GM12878 (cell line): ENCODE data around the gene FOXD1. TPM values are rescaled to one million over a fixed set of nuclear protein-coding genes. Genes with fewer than 3 reads are reported as not detected.

Experiments used
- ATAC-seq: fragments of 200-7000 bp; cut with Tn5 transposase; 3 replicates; pipeline ENCODE4 v1.9.1; 2020; ENCODE audit warnings: mild to moderate bottlenecking, moderate library complexity
- BruUV-seq: library from RNA; stranded (reverse); fragments of 400-500 nt; replicated peaks from 2 replicates; lab custom pipeline; 2021; lab: Mats Ljungman, UMichigan
- CTCF ChIA-PET: fragments of 300-600 bp; sonication (Branson Sonifier 250); formaldehyde crosslinking; extraction: SDS; loops from one replicate; lab custom pipeline; 2021; ENCODE audit warnings: inconsistent platforms; lab: Yijun Ruan, JAX
- POLR2A ChIA-PET: fragments of 350-600 bp; formaldehyde crosslinking; extraction: SDS; loops from one replicate; lab custom pipeline; 2021; ENCODE audit warnings: inconsistent platforms; lab: Charles Lee
- RAD21 ChIA-PET: fragments of 300-600 bp; sonication (Branson Sonifier 250); formaldehyde crosslinking; loops from one replicate; lab custom pipeline; 2023; ENCODE audit warnings: antibody characterized with exemption; ENCODE audit not compliant: unreplicated experiment; lab: Charles Lee
- SMC1A ChIA-PET: fragments of 300-600 bp; sonication (Branson Sonifier 250); formaldehyde crosslinking; loops from one replicate; lab custom pipeline; 2023; ENCODE audit not compliant: unreplicated experiment, uncharacterized antibody; lab: Charles Lee
- DNase-seq: peaks from one replicate; pipeline ENCODE4 v3.0.0-alpha.2; 2011; ENCODE audit warnings: low read depth, low spot score
- FAIRE-seq: peaks from 3 replicates; lab custom pipeline; 2011; peaks lifted over from hg19 to GRCh38; lab: Jason Lieb, UNC
- H2AFZ ChIP-seq: 2 replicates; pipeline ENCODE4 v1.6.0; 2011; ENCODE audit warnings: low read depth, low read length, control low read depth; ENCODE audit not compliant: control insufficient read depth
- H3K27ac ChIP-seq: 2 replicates; pipeline ENCODE4 v1.5.1; 2011; ENCODE audit warnings: control low read depth; ENCODE audit not compliant: control insufficient read depth, insufficient read depth
- H3K27me3 ChIP-seq, 2 experiments: replicated peaks in 1 of 2; 2 replicates each; pipeline versions ENCODE4 v1.6.0 to v1.6.1; 2011; ENCODE audit warnings: low read length in 1 of 2; ENCODE audit not compliant: control insufficient read depth in 2 of 2, insufficient read depth in 2 of 2
- H3K36me3 ChIP-seq, 2 experiments: 2 replicates each; pipeline ENCODE4 v1.5.1; 2011; ENCODE audit warnings: low read length in 1 of 2; ENCODE audit not compliant: control insufficient read depth in 2 of 2, insufficient read depth in 2 of 2
- H3K4me1 ChIP-seq: 2 replicates; pipeline ENCODE4 v1.6.1; 2011; ENCODE audit warnings: mild to moderate bottlenecking, low read length, moderate library complexity, mixed read lengths; ENCODE audit not compliant: control insufficient read depth, insufficient read depth
- H3K4me2 ChIP-seq: 2 replicates; pipeline ENCODE4 v1.6.0; 2011; ENCODE audit warnings: control low read depth; ENCODE audit not compliant: control insufficient read depth, insufficient read depth
- H3K4me3 ChIP-seq: fragments of 200-600 bp; sonication (generic); 2 replicates; pipeline ENCODE4 v1.5.1; 2016
- H3K79me2 ChIP-seq: 2 replicates; pipeline ENCODE4 v1.6.0; 2011; ENCODE audit warnings: low read length; ENCODE audit not compliant: control insufficient read depth, insufficient read depth
- H3K9ac ChIP-seq: 2 replicates; pipeline ENCODE4 v1.8.0; 2011; ENCODE audit warnings: low read length, control low read depth, mixed read lengths; ENCODE audit not compliant: control insufficient read depth, insufficient read depth
- H3K9me3 ChIP-seq: replicated peaks from 3 replicates; pipeline ENCODE4 v1.5.1; 2011; ENCODE audit warnings: mild to moderate bottlenecking, low read length; ENCODE audit not compliant: control insufficient read depth, insufficient read depth
- H4K20me1 ChIP-seq: 2 replicates; pipeline ENCODE4 v1.6.0; 2011; ENCODE audit not compliant: control insufficient read depth, insufficient read depth
- ASH2L ChIP-seq: fragments of 300-600, 200-600 bp; sonication (generic); IDR thresholded peaks from 2 replicates; pipeline ENCODE4 v1.6.1; 2017; ENCODE audit warnings: low read depth, mild to moderate bottlenecking, borderline replicate concordance
- BHLHE40 ChIP-seq, 2 experiments: fragments of 450-650 bp in 1 of 2; IDR thresholded peaks; 2 replicates each; pipeline ENCODE4 v1.6.1; 2011 to 2017; ENCODE audit warnings: low read depth in 2 of 2, borderline replicate concordance in 1 of 2, improper control_type of control experiment in 1 of 2, low read length in 1 of 2, mild to moderate bottlenecking in 1 of 2
- GATAD2B ChIP-seq: fragments of 450-650 bp; conservative IDR thresholded peaks from 2 replicates; pipeline ENCODE4 v1.6.1; 2017; ENCODE audit warnings: low read depth, mild to moderate bottlenecking, moderate library complexity
- IKZF1 ChIP-seq: fragments of 450-650 bp; conservative IDR thresholded peaks from 2 replicates; pipeline ENCODE4 v1.6.1; 2017; ENCODE audit warnings: antibody characterized with exemption, mild to moderate bottlenecking
- MYB ChIP-seq: fragments of 150-350 bp; IDR thresholded peaks from 2 replicates; pipeline ENCODE4 v1.6.1; 2014; ENCODE audit warnings: mild to moderate bottlenecking, low read depth, low read length, borderline replicate concordance
- RAD21 ChIP-seq: IDR thresholded peaks from 2 replicates; pipeline ENCODE4 v1.6.1; 2011; ENCODE audit warnings: mild to moderate bottlenecking, low read depth, low read length, moderate library complexity; ENCODE audit not compliant: insufficient read depth
- SMC3 ChIP-seq: IDR thresholded peaks from 2 replicates; pipeline ENCODE4 v1.6.1; 2011; ENCODE audit warnings: low read length, improper control_type of control experiment, borderline replicate concordance
- ZSCAN29 ChIP-seq: fragments of 450-650 bp; IDR thresholded peaks from 2 replicates; pipeline ENCODE4 v1.6.1; 2017; ENCODE audit warnings: mild to moderate bottlenecking, moderate library complexity
- WGBS: methylation state at CpG from one replicate; pipeline ENCODE4 v1.1.6; 2016; ENCODE audit warnings: low lambda C conversion rate; ENCODE audit not compliant: insufficient replicate concordance, insufficient coverage; ENCODE audit errors: missing lambda C conversion rate; 5-methylcytosine and 5-hydroxymethylcytosine counted together
- in situ Hi-C: fragments of 300-500 bp; cut with MboI; formaldehyde crosslinking; loops from 9 replicates; pipeline ENCODE4 v1.14.3; 2018; ENCODE audit warnings: mixed read lengths
- intact Hi-C: fragments of 100-400 bp; cut with micrococcal nuclease; formaldehyde crosslinking; loops from one replicate; pipeline ENCODE4 v1.14.2; 2022; ENCODE audit not compliant: unreplicated experiment
- polyA plus RNA-seq, 11 experiments: library from polyadenylated mRNA; depleted of rRNA in 4 of 11; unstranded in 6 of 11; stranded (reverse) in 5 of 11; fragments of >200 nt; fragmentation: Nextera tagmentation in 4 of 11; fragmentation: Illumina TruSeq in 1 of 11; extraction: Ambion mirVana in 4 of 11; extraction: Trizol in 1 of 11; gene quantifications; 1 replicate in 1 of 11; 2 replicates in 10 of 11; pipeline versions ENCODE4 v1.2.1 to v1.2.3, GENCODE V29; 2011 to 2016; ENCODE audit warnings: inconsistent platforms in 2 of 11, missing spikeins in 2 of 11, low read depth in 1 of 11
- total RNA-seq, 4 experiments: library from RNA; depleted of rRNA in 3 of 4; stranded (reverse); fragments of >200 nt in 3 of 4; fragmentation: Illumina TruSeq in 1 of 4; extraction: Trizol in 1 of 4; gene quantifications; 2 replicates each; pipeline versions ENCODE4 v1.2.1 to v1.2.3, GENCODE V29; 2013 to 2021
- TF ChIP-seq, protein P1 (sequence below): fragments of 450-650 bp; IDR thresholded peaks from 2 replicates; pipeline ENCODE4 v1.6.1; 2017; ENCODE audit warnings: mild to moderate bottlenecking, low read depth, inconsistent platforms; ENCODE audit not compliant: poor library complexity, severe bottlenecking
- TF ChIP-seq, protein P2 (sequence below), 3 experiments: IDR thresholded peaks in 2 of 3; conservative IDR thresholded peaks in 1 of 3; 2 replicates each; pipeline ENCODE4 v1.5.1; 2011; ENCODE audit warnings: low read depth in 3 of 3, low read length in 3 of 3, mild to moderate bottlenecking in 3 of 3, control low read depth in 2 of 3, moderate library complexity in 2 of 3, inconsistent platforms in 1 of 3, mixed read lengths in 1 of 3; ENCODE audit not compliant: control insufficient read depth in 2 of 3, insufficient read depth in 1 of 3; ENCODE audit errors: extremely low read depth in 1 of 3
- TF ChIP-seq, protein P3 (sequence below): fragments of 450-650 bp; formaldehyde crosslinking; IDR thresholded peaks from 2 replicates; pipeline ENCODE4 v1.4.0; 2020; ENCODE audit warnings: mild to moderate bottlenecking, moderate library complexity

The FOXD1 gene
- total and polyA plus RNA-seq, 10 of the 15 experiments (the other 5 are each of a cell fraction or from before 2014, with no cell fraction given) = not detected

DNA sequence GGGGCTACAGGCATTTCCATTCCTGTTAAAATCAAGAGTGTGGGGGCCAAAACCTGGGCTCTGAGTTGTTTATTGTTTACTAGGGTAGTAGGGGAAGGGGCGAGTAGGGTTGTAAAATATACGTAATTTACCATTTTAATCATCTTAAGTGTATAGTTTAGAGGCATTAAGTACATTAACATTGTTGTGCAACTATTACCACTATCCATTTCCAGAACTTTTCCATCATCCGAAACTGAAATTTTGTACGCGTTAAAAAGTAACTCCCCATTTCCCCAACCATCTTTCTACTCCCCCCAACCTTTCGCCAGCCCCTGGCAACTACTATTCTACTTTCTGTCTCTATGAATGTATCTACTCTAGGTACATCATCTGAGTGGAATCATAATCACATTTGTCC, 3.6 kb upstream of the FOXD1 start (continued):
- no peak for TF ChIP-seq MYB
- no peak for TF ChIP-seq ASH2L

- POLR2A ChIA-PET = no interaction called here
- CTCF ChIA-PET = interaction anchor here (0.6 to 1.4 kb wide), 13 partner anchors 21 to 497 kb away, joined by 3 to 8 read pairs (median 3); no protein-coding TSS in a partner anchor
Measured at GRCh38 chr5:73451224-73452130, 2.9 kb upstream of the FOXD1 start.

More at GRCh38 chr5:73451224-73452130, 2.9 kb upstream of the FOXD1 start:
- no peaks in the 10 kb centered on the region for H4K20me1 ChIP-seq
- H3K9ac ChIP-seq = no peak overlapping the region
- TF ChIP-seq, protein P1, sequence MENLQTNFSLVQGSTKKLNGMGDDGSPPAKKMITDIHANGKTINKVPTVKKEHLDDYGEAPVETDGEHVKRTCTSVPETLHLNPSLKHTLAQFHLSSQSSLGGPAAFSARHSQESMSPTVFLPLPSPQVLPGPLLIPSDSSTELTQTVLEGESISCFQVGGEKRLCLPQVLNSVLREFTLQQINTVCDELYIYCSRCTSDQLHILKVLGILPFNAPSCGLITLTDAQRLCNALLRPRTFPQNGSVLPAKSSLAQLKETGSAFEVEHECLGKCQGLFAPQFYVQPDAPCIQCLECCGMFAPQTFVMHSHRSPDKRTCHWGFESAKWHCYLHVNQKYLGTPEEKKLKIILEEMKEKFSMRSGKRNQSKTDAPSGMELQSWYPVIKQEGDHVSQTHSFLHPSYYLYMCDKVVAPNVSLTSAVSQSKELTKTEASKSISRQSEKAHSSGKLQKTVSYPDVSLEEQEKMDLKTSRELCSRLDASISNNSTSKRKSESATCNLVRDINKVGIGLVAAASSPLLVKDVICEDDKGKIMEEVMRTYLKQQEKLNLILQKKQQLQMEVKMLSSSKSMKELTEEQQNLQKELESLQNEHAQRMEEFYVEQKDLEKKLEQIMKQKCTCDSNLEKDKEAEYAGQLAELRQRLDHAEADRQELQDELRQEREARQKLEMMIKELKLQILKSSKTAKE = no peak
- TF ChIP-seq GATAD2B (0 out of 2 replicates have a peak, but pooled peaks have one; percentile 30), SMC3 (peak; percentile 70), BHLHE40 (IDR thresholded peaks at IDR 0.05; ENCODE audit: borderline replicate concordance in 1 of 2, low read depth in 2 of 2, low read length in 1 of 2) (0 out of 4 replicates have a peak, but pooled peaks of 1 of the 2 experiments have one; percentile 19), ZSCAN29 (peak; percentile 69; the same call in 1 of the 2 replicates), IKZF1 (no peak), RAD21 (peak; percentile 55)
- TF ChIP-seq, protein P2, sequence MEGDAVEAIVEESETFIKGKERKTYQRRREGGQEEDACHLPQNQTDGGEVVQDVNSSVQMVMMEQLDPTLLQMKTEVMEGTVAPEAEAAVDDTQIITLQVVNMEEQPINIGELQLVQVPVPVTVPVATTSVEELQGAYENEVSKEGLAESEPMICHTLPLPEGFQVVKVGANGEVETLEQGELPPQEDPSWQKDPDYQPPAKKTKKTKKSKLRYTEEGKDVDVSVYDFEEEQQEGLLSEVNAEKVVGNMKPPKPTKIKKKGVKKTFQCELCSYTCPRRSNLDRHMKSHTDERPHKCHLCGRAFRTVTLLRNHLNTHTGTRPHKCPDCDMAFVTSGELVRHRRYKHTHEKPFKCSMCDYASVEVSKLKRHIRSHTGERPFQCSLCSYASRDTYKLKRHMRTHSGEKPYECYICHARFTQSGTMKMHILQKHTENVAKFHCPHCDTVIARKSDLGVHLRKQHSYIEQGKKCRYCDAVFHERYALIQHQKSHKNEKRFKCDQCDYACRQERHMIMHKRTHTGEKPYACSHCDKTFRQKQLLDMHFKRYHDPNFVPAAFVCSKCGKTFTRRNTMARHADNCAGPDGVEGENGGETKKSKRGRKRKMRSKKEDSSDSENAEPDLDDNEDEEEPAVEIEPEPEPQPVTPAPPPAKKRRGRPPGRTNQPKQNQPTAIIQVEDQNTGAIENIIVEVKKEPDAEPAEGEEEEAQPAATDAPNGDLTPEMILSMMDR (IDR thresholded peaks at IDR 0.05 in 2 of 3, conservative IDR thresholded peaks at IDR 0.05 in 1 of 3; ENCODE audit: control insufficient read depth in 2 of 3, extremely low read depth in 1 of 3, insufficient read depth in 1 of 3, low read depth in 3 of 3, low read length in 3 of 3) = peak; percentile 63 to 75 (median 75); a peak in 5 of 6 replicates
- TF ChIP-seq, protein P3, sequence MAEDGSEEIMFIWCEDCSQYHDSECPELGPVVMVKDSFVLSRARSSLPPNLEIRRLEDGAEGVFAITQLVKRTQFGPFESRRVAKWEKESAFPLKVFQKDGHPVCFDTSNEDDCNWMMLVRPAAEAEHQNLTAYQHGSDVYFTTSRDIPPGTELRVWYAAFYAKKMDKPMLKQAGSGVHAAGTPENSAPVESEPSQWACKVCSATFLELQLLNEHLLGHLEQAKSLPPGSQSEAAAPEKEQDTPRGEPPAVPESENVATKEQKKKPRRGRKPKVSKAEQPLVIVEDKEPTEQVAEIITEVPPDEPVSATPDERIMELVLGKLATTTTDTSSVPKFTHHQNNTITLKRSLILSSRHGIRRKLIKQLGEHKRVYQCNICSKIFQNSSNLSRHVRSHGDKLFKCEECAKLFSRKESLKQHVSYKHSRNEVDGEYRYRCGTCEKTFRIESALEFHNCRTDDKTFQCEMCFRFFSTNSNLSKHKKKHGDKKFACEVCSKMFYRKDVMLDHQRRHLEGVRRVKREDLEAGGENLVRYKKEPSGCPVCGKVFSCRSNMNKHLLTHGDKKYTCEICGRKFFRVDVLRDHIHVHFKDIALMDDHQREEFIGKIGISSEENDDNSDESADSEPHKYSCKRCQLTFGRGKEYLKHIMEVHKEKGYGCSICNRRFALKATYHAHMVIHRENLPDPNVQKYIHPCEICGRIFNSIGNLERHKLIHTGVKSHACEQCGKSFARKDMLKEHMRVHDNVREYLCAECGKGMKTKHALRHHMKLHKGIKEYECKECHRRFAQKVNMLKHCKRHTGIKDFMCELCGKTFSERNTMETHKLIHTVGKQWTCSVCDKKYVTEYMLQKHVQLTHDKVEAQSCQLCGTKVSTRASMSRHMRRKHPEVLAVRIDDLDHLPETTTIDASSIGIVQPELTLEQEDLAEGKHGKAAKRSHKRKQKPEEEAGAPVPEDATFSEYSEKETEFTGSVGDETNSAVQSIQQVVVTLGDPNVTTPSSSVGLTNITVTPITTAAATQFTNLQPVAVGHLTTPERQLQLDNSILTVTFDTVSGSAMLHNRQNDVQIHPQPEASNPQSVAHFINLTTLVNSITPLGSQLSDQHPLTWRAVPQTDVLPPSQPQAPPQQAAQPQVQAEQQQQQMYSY (CRISPR knock-in tag) = no peak
- DNase-seq = no peak
- no peak overlapping the region for H3K4me3 ChIP-seq
- H3K4me1 ChIP-seq = no peaks in the 10 kb centered on the region
- ChIA-PET RAD21 (interaction anchor here (1.0 to 1.4 kb wide), 2 partner anchors 236 to 369 kb away, joined by 3 to 8 read pairs; no protein-coding TSS in a partner anchor), SMC1A (interaction anchor here (0.7 kb wide), 1 partner anchor 370 kb away, joined by 3 read pairs; no protein-coding TSS in a partner anchor)
- H3K4me2 ChIP-seq = 0 out of 2 replicates have a peak overlapping the region, but pooled peaks have one; percentile 47
- H3K79me2 ChIP-seq = no peaks in the 10 kb centered on the region
- no peak overlapping the region for H2AFZ ChIP-seq
- BruUV-seq = no TSS peak
- in situ Hi-C loops = no loop called here
- peaks cover 2% of the 10 kb centered on the region; the same call in 2 of the 3 replicates for H3K9me3 ChIP-seq
- intact Hi-C loops = loop anchor here (2.0 to 5.0 kb wide), 4 partner anchors 159 to 494 kb away; partner anchors contain the start of gene FCHO2
- WGBS = 7% methylated on average over 63 of the region's 70 CpGs
- H3K36me3 ChIP-seq = no peaks in the 10 kb centered on the region
- ATAC-seq = peak; percentile 84
- peaks cover 6 to 31% of the 10 kb centered on the region in 2 experiments for H3K27me3 ChIP-seq
- H3K27ac ChIP-seq = no peak overlapping the region
- FAIRE-seq = no peak
